ENCODE measurements around the gene FAM83F.

DNA sequence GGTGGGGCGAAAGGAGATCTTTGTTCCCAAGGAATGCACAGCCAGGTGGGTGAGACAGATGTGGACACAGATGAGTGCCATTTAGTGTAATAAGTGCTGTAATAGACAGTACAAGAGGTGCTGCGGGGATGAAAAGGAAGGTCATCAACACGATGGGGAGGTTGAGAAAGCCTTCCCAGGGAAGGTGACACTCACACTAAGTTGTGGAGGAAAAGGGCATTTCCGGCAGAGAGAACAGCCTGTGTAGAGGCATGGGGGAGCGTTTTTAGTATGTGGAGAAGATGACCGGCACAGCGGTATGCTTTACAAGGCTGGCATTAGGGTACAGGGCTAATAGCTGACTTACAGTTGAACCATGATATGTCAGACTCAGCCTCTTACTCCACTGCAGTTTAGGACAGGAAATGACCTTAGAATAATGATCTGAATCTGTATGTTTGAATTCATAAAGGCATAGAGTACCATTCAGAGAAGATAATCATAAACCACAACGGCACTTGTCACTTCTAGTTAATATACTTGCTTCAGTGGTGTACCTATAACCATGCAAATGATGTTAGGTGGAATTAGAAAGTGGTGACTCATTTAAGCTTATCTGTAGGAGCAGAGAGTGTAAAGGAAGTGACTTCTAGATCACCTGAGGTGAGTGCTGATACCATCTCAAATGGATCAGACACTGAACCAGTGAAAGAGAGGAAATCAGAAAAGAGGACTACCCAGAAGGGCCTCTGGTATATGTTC is 60.6 kb downstream of the FAM83F start:
- TF ChIP-seq, protein P1, sequence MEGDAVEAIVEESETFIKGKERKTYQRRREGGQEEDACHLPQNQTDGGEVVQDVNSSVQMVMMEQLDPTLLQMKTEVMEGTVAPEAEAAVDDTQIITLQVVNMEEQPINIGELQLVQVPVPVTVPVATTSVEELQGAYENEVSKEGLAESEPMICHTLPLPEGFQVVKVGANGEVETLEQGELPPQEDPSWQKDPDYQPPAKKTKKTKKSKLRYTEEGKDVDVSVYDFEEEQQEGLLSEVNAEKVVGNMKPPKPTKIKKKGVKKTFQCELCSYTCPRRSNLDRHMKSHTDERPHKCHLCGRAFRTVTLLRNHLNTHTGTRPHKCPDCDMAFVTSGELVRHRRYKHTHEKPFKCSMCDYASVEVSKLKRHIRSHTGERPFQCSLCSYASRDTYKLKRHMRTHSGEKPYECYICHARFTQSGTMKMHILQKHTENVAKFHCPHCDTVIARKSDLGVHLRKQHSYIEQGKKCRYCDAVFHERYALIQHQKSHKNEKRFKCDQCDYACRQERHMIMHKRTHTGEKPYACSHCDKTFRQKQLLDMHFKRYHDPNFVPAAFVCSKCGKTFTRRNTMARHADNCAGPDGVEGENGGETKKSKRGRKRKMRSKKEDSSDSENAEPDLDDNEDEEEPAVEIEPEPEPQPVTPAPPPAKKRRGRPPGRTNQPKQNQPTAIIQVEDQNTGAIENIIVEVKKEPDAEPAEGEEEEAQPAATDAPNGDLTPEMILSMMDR (IDR thresholded peaks at IDR 0.05; ENCODE audit: low read depth, low read length), result no peak
- TF ChIP-seq EZH2phosphoT487 (IDR thresholded peaks at IDR 0.05; ENCODE audit: low read depth), result no peak

All from OCI-LY3 (cell line).